ENCODE data around the gene PANK2. TPM values are rescaled to one million over a fixed set of nuclear protein-coding genes. Genes with fewer than 3 reads are reported as not detected.
"Not testable (repeated sequence)": the region's sequence is repeated elsewhere in the genome, so short reads cannot be mapped to it uniquely, and the experiment has no call there.

The PANK2 gene
- total RNA-seq, 1 donor from 2014 or later, result 40.3 TPM

GRCh38 chr20:3901028-3901705 is 12.0 kb downstream of the PANK2 start:
- DNase-seq (ENCODE audit: low read depth) (no peak), FAIRE-seq (no peak)
- H3K36me3 ChIP-seq (ENCODE audit: control insufficient read depth, insufficient read depth, low read length), result peaks cover 2% of the 10 kb centered on the region
- H3K4me3 ChIP-seq (ENCODE audit: low read depth, low read length), result no peak overlapping the region
- no peak for TF ChIP-seq CTCF (IDR thresholded peaks at IDR 0.05; ENCODE audit: insufficient read depth, low read length, severe bottlenecking)
- H3K27me3 ChIP-seq (ENCODE audit: control insufficient read depth, insufficient read depth, low read length), result no peaks in the 10 kb centered on the region

GRCh38 chr20:3901706-3902440 is 12.7 kb downstream of the PANK2 start:
- H3K27me3 ChIP-seq (ENCODE audit: control insufficient read depth, insufficient read depth, low read length), result no peaks in the 10 kb centered on the region
- no peak overlapping the region for H3K4me3 ChIP-seq (ENCODE audit: low read depth, low read length)
- FAIRE-seq (no peak), DNase-seq (ENCODE audit: low read depth) (no peak)
- H3K36me3 ChIP-seq (ENCODE audit: control insufficient read depth, insufficient read depth, low read length), result peaks cover under 1% of the 10 kb centered on the region
- no peak for TF ChIP-seq CTCF (IDR thresholded peaks at IDR 0.05; ENCODE audit: insufficient read depth, low read length, severe bottlenecking)

GRCh38 chr20:3902446-3902845 is 13.3 kb downstream of the PANK2 start:
- H3K36me3 ChIP-seq (ENCODE audit: control insufficient read depth, insufficient read depth, low read length), result no peaks in the 10 kb centered on the region
- TF ChIP-seq CTCF (IDR thresholded peaks at IDR 0.05; ENCODE audit: insufficient read depth, low read length, severe bottlenecking), result no peak
- FAIRE-seq (no peak), DNase-seq (ENCODE audit: low read depth) (no peak)
- no peaks in the 10 kb centered on the region for H3K27me3 ChIP-seq (ENCODE audit: control insufficient read depth, insufficient read depth, low read length)
- no peak overlapping the region for H3K4me3 ChIP-seq (ENCODE audit: low read depth, low read length)

GRCh38 chr20:3904224-3904623 is 15.0 kb downstream of the PANK2 start:
- no peak for FAIRE-seq
- H3K36me3 ChIP-seq (ENCODE audit: control insufficient read depth, insufficient read depth, low read length), result peaks cover 6% of the 10 kb centered on the region
- DNase-seq (ENCODE audit: low read depth), result no peak
- no peaks in the 10 kb centered on the region for H3K27me3 ChIP-seq (ENCODE audit: control insufficient read depth, insufficient read depth, low read length)
- H3K4me3 ChIP-seq (ENCODE audit: low read depth, low read length), result no peak overlapping the region
- no peak for TF ChIP-seq CTCF (IDR thresholded peaks at IDR 0.05; ENCODE audit: insufficient read depth, low read length, severe bottlenecking)

- FAIRE-seq (no peak), DNase-seq (ENCODE audit: low read depth) (no peak)
- no peaks in the 10 kb centered on the region for H3K27me3 ChIP-seq (ENCODE audit: control insufficient read depth, insufficient read depth, low read length)
- no peak for TF ChIP-seq CTCF (IDR thresholded peaks at IDR 0.05; ENCODE audit: insufficient read depth, low read length, severe bottlenecking)
- no peak overlapping the region for H3K4me3 ChIP-seq (ENCODE audit: low read depth, low read length)
- peaks cover 6% of the 10 kb centered on the region for H3K36me3 ChIP-seq (ENCODE audit: control insufficient read depth, insufficient read depth, low read length)
Observed at GRCh38 chr20:3904857-3905256, 15.7 kb downstream of the PANK2 start.

DNA sequence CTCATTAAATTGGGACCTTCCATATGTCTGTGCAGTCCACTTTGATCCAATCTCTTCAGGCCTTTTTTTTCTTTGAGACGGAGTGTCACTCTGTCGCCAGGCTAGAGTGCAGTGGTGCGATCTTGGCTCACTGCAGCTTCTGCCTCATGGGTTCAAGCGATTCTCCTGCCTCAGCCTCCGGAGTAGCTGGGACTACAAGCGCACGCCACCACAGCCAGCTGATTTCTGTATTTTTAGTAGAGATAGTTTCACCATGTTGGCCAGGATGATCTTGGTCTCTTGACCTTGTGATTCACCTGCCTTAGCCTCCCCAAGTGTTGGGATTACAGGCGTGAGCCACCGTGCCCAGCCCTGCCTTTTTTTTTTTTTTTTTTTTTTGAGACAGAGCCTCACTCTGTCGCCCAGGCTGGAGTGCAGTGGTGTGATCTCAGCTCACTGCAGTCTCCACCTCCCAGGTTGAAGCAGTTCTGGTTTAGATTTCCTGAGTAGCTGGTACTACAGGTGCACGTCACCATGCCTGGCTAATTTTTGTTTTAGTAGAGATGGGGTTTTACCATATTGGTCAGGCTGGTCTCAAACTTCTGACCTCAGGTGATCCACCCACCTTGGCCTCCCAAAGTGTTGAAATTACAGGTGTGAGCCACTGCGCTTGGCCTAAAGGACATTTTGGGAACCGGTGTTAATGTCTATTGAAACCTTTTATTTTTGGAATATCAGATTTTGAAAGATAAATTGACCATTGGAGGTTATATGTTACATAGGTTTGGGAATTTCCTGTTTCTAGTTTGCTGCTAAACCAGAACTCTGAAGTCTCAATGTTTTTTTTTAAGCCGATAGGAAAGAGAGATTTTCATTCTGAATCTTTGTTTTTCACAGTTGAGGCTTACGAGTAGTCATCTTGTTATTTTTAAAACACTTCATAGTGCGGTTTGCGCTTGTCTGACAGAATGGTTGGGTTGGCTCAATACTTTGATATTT is 17.8 kb downstream of the PANK2 start:
- not testable (repeated sequence) for H3K4me3 ChIP-seq (ENCODE audit: low read depth, low read length); H3K36me3 ChIP-seq (ENCODE audit: control insufficient read depth, insufficient read depth, low read length); DNase-seq (ENCODE audit: low read depth)

More for the DNA sequence above, 17.8 kb downstream of the PANK2 start:
- not testable (repeated sequence) for H3K27me3 ChIP-seq (ENCODE audit: control insufficient read depth, insufficient read depth, low read length); FAIRE-seq
